ENCODE measurements around the gene NELFA.

NELFA gene

GRCh38 chr4:1987721-1988326 is 20.9 kb downstream of the NELFA start:
- no peak overlapping the region for H3K4me3 ChIP-seq (ENCODE audit: low read length)
- H2AFZ ChIP-seq (ENCODE audit: low read depth, low read length) = no peak overlapping the region
- peaks cover 37% of the 10 kb centered on the region for H3K36me3 ChIP-seq (replicated peaks; ENCODE audit: low read depth, low read length)
- no peak overlapping the region for H3K4me2 ChIP-seq (ENCODE audit: low read length)
- H3K9me3 ChIP-seq (ENCODE audit: insufficient read depth, low read length) = no peaks in the 10 kb centered on the region
- no peaks in the 10 kb centered on the region for H3K27me3 ChIP-seq (ENCODE audit: low read depth, low read length)
- no peak overlapping the region for H3K27ac ChIP-seq (ENCODE audit: low read length)
- no peak overlapping the region for H3K9ac ChIP-seq (ENCODE audit: low read length)
- peaks cover 19% of the 10 kb centered on the region for H3K79me2 ChIP-seq (ENCODE audit: low read length)
- H4K20me1 ChIP-seq (ENCODE audit: insufficient read depth, low read length) = peaks cover 22% of the 10 kb centered on the region
- TF ChIP-seq CTCF (IDR thresholded peaks at IDR 0.05; ENCODE audit: low read depth, low read length) (no peak), EZH2phosphoT487 (IDR thresholded peaks at IDR 0.05; ENCODE audit: low read depth) (no peak)
- no peaks in the 10 kb centered on the region for H3K4me1 ChIP-seq (ENCODE audit: low read length)

GRCh38 chr4:1987296-1987695 is 21.5 kb downstream of the NELFA start:
- H3K9ac ChIP-seq (ENCODE audit: low read length) = no peak overlapping the region
- H3K4me1 ChIP-seq (ENCODE audit: low read length) = no peaks in the 10 kb centered on the region
- no peaks in the 10 kb centered on the region for H3K9me3 ChIP-seq (ENCODE audit: insufficient read depth, low read length)
- no peak overlapping the region for H3K4me2 ChIP-seq (ENCODE audit: low read length)
- TF ChIP-seq CTCF (IDR thresholded peaks at IDR 0.05; ENCODE audit: low read depth, low read length) (no peak), EZH2phosphoT487 (IDR thresholded peaks at IDR 0.05; ENCODE audit: low read depth) (no peak)
- no peak overlapping the region for H3K27ac ChIP-seq (ENCODE audit: low read length)
- no peak overlapping the region for H3K4me3 ChIP-seq (ENCODE audit: low read length)
- peaks cover 42% of the 10 kb centered on the region for H3K36me3 ChIP-seq (replicated peaks; ENCODE audit: low read depth, low read length)
- H3K27me3 ChIP-seq (ENCODE audit: low read depth, low read length) = no peaks in the 10 kb centered on the region
- H3K79me2 ChIP-seq (ENCODE audit: low read length) = peaks cover 14% of the 10 kb centered on the region
- no peak overlapping the region for H2AFZ ChIP-seq (ENCODE audit: low read depth, low read length)
- H4K20me1 ChIP-seq (ENCODE audit: insufficient read depth, low read length) = peaks cover 18% of the 10 kb centered on the region

GRCh38 chr4:1986578-1987210 is 22.1 kb downstream of the NELFA start:
- Histone ChIP-seq H3K9me3 (ENCODE audit: insufficient read depth, low read length) (no peaks in the 10 kb centered on the region), H3K36me3 (replicated peaks; ENCODE audit: low read depth, low read length) (peaks cover 47% of the 10 kb centered on the region), H3K4me3 (ENCODE audit: low read length) (no peak overlapping the region), H3K9ac (ENCODE audit: low read length) (no peak overlapping the region), H3K4me1 (ENCODE audit: low read length) (no peaks in the 10 kb centered on the region), H4K20me1 (ENCODE audit: insufficient read depth, low read length) (peaks cover 12% of the 10 kb centered on the region), H3K79me2 (ENCODE audit: low read length) (peaks cover 8% of the 10 kb centered on the region), H3K27me3 (ENCODE audit: low read depth, low read length) (no peaks in the 10 kb centered on the region), H3K27ac (ENCODE audit: low read length) (no peak overlapping the region), H2AFZ (ENCODE audit: low read depth, low read length) (no peak overlapping the region), H3K4me2 (ENCODE audit: low read length) (no peak overlapping the region)
- TF ChIP-seq CTCF (IDR thresholded peaks at IDR 0.05; ENCODE audit: low read depth, low read length) (no peak), EZH2phosphoT487 (IDR thresholded peaks at IDR 0.05; ENCODE audit: low read depth) (no peak)

- Histone ChIP-seq H3K79me2 (ENCODE audit: low read length) (peaks cover under 1% of the 10 kb centered on the region; the same call in 1 of the 2 replicates), H3K27me3 (ENCODE audit: low read depth, low read length) (no peaks in the 10 kb centered on the region), H2AFZ (ENCODE audit: low read depth, low read length) (no peak overlapping the region), H4K20me1 (ENCODE audit: insufficient read depth, low read length) (peaks cover 10% of the 10 kb centered on the region; the same call in 1 of the 2 replicates), H3K36me3 (replicated peaks; ENCODE audit: low read depth, low read length) (peaks cover 49% of the 10 kb centered on the region), H3K4me2 (ENCODE audit: low read length) (no peak overlapping the region), H3K27ac (ENCODE audit: low read length) (no peak overlapping the region), H3K9me3 (ENCODE audit: insufficient read depth, low read length) (no peaks in the 10 kb centered on the region), H3K9ac (ENCODE audit: low read length) (no peak overlapping the region), H3K4me3 (ENCODE audit: low read length) (no peak overlapping the region), H3K4me1 (ENCODE audit: low read length) (no peaks in the 10 kb centered on the region)
- TF ChIP-seq CTCF (IDR thresholded peaks at IDR 0.05; ENCODE audit: low read depth, low read length) = no peak
- TF ChIP-seq EZH2phosphoT487 (IDR thresholded peaks at IDR 0.05; ENCODE audit: low read depth) = no peak
Observed at GRCh38 chr4:1985780-1986577, 22.8 kb downstream of the NELFA start.

Measured in OCI-LY3 (cell line).